HFFc6 (cell line): Measurements from ENCODE around the gene HEBP1. TPM values are rescaled to one million over a fixed set of nuclear protein-coding genes. Genes with fewer than 3 reads are reported as not detected.

Experiments
- DNase-seq: peaks from one replicate; pipeline ENCODE4 v3.0.0-alpha.2; 2018
- H3K27ac Mint-ChIP-seq: 2 replicates; pipeline ENCODE4 v1.8.0; 2020; ENCODE audit warnings: mild to moderate bottlenecking, mixed read lengths
- H3K27me3 Mint-ChIP-seq: 2 replicates; pipeline ENCODE4 v1.8.0; 2021; ENCODE audit warnings: mild to moderate bottlenecking, moderate library complexity, mixed read lengths; ENCODE audit not compliant: insufficient read depth
- H3K36me3 Mint-ChIP-seq: 2 replicates; pipeline ENCODE4 v1.8.0; 2021; ENCODE audit warnings: low read depth, mixed read lengths
- H3K4me1 Mint-ChIP-seq: 2 replicates; pipeline ENCODE4 v1.8.0; 2020; ENCODE audit warnings: low read depth, mixed read lengths
- H3K4me3 Mint-ChIP-seq: 2 replicates; pipeline ENCODE4 v1.8.0; 2020; ENCODE audit warnings: mild to moderate bottlenecking, moderate library complexity, mixed read lengths
- H3K9me3 Mint-ChIP-seq: 2 replicates; pipeline ENCODE4 v1.8.0; 2020; ENCODE audit warnings: mild to moderate bottlenecking, mixed read lengths
- total RNA-seq, 6 experiments: library from RNA; stranded (reverse); fragmentation: NEBNext Ultra II Directional; extraction: Animal tissue kit (Norgen Biotek cat#: 25700); gene quantifications; 2 replicates in 1 of 6; 3 replicates in 5 of 6; pipeline ENCODE4 v1.2.3, GENCODE V29; 2021
- TF ChIP-seq, protein P1 (sequence below): fragments of 200-600 bp; sonication (generic); IDR thresholded peaks from 2 replicates; pipeline ENCODE4 v1.5.0; 2021; ENCODE audit warnings: antibody characterized with exemption, mild to moderate bottlenecking

HEBP1 gene
- total RNA-seq, 6 experiments from 2014 or later = 65.0 to 100 (median 70.8) TPM

- DNase-seq = peak; percentile 55
- peak overlapping the region; percentile 93 for H3K27ac Mint-ChIP-seq
- peaks cover 59% of the 10 kb centered on the region for H3K36me3 Mint-ChIP-seq
Observed at GRCh38 chr12:12975322-12976077, 24.6 kb downstream of the HEBP1 start.

GRCh38 chr12:12974211-12974610 lies 25.9 kb downstream of the HEBP1 start:
- Mint-ChIP-seq H3K4me1 (peaks cover 32% of the 10 kb centered on the region), H3K36me3 (peaks cover 63% of the 10 kb centered on the region), H3K9me3 (no peaks in the 10 kb centered on the region; the same call in 1 of the 2 replicates), H3K4me3 (no peak overlapping the region), H3K27me3 (peaks cover 1% of the 10 kb centered on the region; the same call in 1 of the 2 replicates), H3K27ac (no peak overlapping the region)
- TF ChIP-seq, protein P1, sequence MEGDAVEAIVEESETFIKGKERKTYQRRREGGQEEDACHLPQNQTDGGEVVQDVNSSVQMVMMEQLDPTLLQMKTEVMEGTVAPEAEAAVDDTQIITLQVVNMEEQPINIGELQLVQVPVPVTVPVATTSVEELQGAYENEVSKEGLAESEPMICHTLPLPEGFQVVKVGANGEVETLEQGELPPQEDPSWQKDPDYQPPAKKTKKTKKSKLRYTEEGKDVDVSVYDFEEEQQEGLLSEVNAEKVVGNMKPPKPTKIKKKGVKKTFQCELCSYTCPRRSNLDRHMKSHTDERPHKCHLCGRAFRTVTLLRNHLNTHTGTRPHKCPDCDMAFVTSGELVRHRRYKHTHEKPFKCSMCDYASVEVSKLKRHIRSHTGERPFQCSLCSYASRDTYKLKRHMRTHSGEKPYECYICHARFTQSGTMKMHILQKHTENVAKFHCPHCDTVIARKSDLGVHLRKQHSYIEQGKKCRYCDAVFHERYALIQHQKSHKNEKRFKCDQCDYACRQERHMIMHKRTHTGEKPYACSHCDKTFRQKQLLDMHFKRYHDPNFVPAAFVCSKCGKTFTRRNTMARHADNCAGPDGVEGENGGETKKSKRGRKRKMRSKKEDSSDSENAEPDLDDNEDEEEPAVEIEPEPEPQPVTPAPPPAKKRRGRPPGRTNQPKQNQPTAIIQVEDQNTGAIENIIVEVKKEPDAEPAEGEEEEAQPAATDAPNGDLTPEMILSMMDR = no peak
- DNase-seq = no peak

More at GRCh38 chr12:12975322-12976077, 24.6 kb downstream of the HEBP1 start:
- Mint-ChIP-seq H3K9me3 (no peaks in the 10 kb centered on the region; the same call in 1 of the 2 replicates), H3K27me3 (peaks cover 1% of the 10 kb centered on the region; the same call in 1 of the 2 replicates), H3K4me3 (peak overlapping the region; percentile 68), H3K4me1 (peaks cover 32% of the 10 kb centered on the region)
- TF ChIP-seq, protein P1 = peak; percentile 75

DNA sequence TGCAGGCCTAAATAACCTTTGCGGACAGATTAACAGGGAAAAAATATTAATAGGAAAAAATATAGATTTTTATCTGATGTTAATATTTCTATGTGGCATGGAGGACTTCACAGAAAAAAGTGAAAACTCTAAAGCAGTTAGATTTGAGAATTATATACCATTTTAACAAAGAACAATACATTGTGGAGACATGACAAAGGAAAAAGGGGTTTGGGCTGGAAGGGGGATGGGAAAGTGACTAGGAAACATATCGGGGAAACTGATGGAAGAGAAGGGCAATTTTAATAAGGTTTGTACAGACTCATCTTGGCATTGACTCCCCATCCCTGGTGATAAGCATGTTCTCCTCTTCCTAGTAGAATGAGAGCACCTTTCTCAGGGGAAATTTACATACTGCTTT lies 27.0 kb downstream of the HEBP1 start:
- H3K27ac Mint-ChIP-seq = no peak overlapping the region
- TF ChIP-seq, protein P1 = no peak
- H3K4me1 Mint-ChIP-seq = peaks cover 32% of the 10 kb centered on the region
- H3K27me3 Mint-ChIP-seq = peaks cover 1% of the 10 kb centered on the region; the same call in 1 of the 2 replicates
- no peak overlapping the region for H3K4me3 Mint-ChIP-seq
- peaks cover 64% of the 10 kb centered on the region for H3K36me3 Mint-ChIP-seq
- H3K9me3 Mint-ChIP-seq = no peaks in the 10 kb centered on the region; the same call in 1 of the 2 replicates
- no peak for DNase-seq

DNA sequence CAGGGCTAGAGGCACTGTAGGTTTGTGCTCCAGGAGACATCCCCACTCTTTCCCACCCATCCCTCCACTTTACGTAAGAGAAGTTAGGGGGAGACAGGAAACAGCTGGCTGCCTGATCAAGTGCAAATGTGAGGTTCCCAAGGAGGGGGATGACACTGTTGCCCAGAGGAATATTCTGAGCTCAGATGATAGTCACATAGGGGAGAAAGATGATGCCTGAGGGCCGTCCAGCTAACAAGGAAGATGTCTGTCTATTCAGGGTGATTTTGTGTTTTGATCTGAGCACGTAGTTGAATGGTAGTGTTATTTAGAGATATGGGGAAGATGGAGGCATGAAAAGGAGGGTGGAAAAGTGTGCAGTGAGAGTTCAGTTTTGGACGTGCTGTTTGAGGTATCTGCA lies 34.2 kb downstream of the HEBP1 start:
- no peak overlapping the region for H3K4me3 Mint-ChIP-seq
- H3K4me1 Mint-ChIP-seq = no peaks in the 10 kb centered on the region
- H3K27me3 Mint-ChIP-seq = no peaks in the 10 kb centered on the region
- no peak for DNase-seq
- TF ChIP-seq, protein P1 = no peak
- H3K36me3 Mint-ChIP-seq = peaks cover 14% of the 10 kb centered on the region
- H3K27ac Mint-ChIP-seq = no peak overlapping the region
- no peaks in the 10 kb centered on the region for H3K9me3 Mint-ChIP-seq

DNA sequence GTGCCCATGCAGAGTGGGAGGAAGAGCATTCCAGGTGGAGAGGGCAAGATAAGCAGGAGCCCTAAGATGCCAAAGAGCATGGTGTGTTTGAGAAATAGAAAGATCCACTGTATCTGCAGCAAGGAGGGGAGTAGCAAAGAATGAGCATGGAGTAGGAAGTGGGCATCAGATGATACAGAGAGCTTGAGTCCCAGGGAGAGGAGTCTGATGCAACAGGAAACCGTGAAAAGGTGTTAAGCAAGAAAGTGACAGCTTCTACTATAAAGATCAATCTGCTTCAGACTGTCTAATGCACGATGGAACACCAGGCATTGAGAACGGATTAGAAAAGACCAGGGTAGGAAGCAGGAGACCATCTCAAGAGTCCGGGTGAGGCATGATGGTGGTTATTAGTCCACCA lies 35.8 kb downstream of the HEBP1 start:
- Mint-ChIP-seq H3K4me3 (no peak overlapping the region), H3K4me1 (no peaks in the 10 kb centered on the region), H3K36me3 (peaks cover 10% of the 10 kb centered on the region), H3K27ac (no peak overlapping the region), H3K27me3 (peaks cover under 1% of the 10 kb centered on the region; the same call in 1 of the 2 replicates), H3K9me3 (no peaks in the 10 kb centered on the region)
- TF ChIP-seq, protein P1 = no peak
- DNase-seq = no peak
